Tibial nerve (tissue), 4 donors: ENCODE results near the gene SYT17. TPM values are rescaled to one million over a fixed set of nuclear protein-coding genes. Genes with fewer than 3 reads are reported as not detected.

Source experiments
- DNase-seq, 2 donors: peaks; one replicate each; pipeline ENCODE4 v3.0.0-alpha.2; 2019; ENCODE audit warnings: low spot score in 2 of 2
- H3K27ac ChIP-seq, 4 donors: fragments of 200-600 bp; sonication (generic) in 3 of 4; one replicate each; pipeline ENCODE4 v1.5.1; 2017 to 2019; ENCODE audit warnings: mild to moderate bottlenecking in 1 of 4
- H3K27me3 ChIP-seq, 2 donors: fragments of 200-600 bp; sonication (generic) in 1 of 2; one replicate each; pipeline versions ENCODE4 v1.5.1 to v1.6.0; 2017 to 2019
- H3K36me3 ChIP-seq, 3 donors: fragments of 200-600 bp; sonication (generic); one replicate each; pipeline ENCODE4 v1.5.1; 2018 to 2019
- H3K4me1 ChIP-seq, 4 donors: fragments of 200-600 bp; sonication (generic) in 3 of 4; one replicate each; pipeline ENCODE4 v1.5.1; 2017 to 2019
- H3K4me3 ChIP-seq, 4 donors: fragments of 200-600 bp; sonication (generic) in 3 of 4; one replicate each; pipeline ENCODE4 v1.5.1; 2017 to 2019; ENCODE audit warnings: mild to moderate bottlenecking in 1 of 4, moderate library complexity in 1 of 4
- H3K9me3 ChIP-seq, 4 donors: fragments of 200-600 bp; sonication (generic) in 3 of 4; one replicate each; pipeline ENCODE4 v1.5.1; 2017 to 2019
- EP300 ChIP-seq, 2 donors: sonication (generic); formaldehyde crosslinking; IDR thresholded peaks; one replicate each; pipeline ENCODE4 v1.6.1; 2017; ENCODE audit warnings: antibody characterized with exemption in 2 of 2, mild to moderate bottlenecking in 1 of 2
- POLR2A ChIP-seq, 2 donors: fragments of 450-650 bp; IDR thresholded peaks; one replicate each; pipeline ENCODE4 v1.6.1; 2017; ENCODE audit warnings: antibody characterized with exemption in 2 of 2, mild to moderate bottlenecking in 2 of 2, moderate library complexity in 2 of 2
- WGBS, 2 donors: methylation state at CpG; one replicate each; pipeline ENCODE4 v1.1.5; 2018; 5-methylcytosine and 5-hydroxymethylcytosine counted together
- total RNA-seq, 4 donors: library from RNA; depleted of rRNA; stranded (reverse); fragments of >200 nt; gene quantifications; one replicate each; pipeline ENCODE4 v1.1.0, GENCODE V29; 2016
- TF ChIP-seq, protein P1 (sequence below), 5 experiments: fragments of 200-600 bp in 3 of 5; fragments of 450-650 bp in 2 of 5; sonication (generic) in 3 of 5; IDR thresholded peaks; one replicate each; pipeline ENCODE4 v1.5.1; 2016 to 2019; ENCODE audit warnings: antibody characterized with exemption in 5 of 5, mild to moderate bottlenecking in 3 of 5, moderate library complexity in 2 of 5

SYT17 gene
- total RNA-seq, 4 donors from 2014 or later, result 8.1 to 33.9 (median 12.7) TPM

DNA sequence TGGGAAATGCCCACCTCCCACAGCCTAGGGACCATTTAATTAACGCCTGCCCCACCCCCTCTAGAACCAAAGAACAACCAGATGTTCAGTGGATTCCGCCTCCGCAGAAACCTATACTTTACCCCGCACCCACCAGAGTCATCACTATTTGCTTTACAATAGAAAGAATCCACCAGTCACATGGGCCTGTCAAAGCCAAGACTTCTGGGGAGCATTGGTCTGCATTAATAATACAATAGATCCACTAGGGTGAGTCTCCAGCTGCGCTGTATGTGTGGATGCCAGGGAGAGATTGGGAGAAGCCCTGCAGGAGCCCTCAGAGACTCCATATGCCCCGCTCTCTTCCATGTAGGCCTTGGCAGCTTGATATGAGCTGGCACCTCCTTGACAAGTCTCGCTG is 148.8 kb downstream of the SYT17 start:
- Histone ChIP-seq H3K4me3 (no peak overlapping the region), H3K36me3 (no peaks in the 10 kb centered on the region), H3K4me1 (no peaks in the 10 kb centered on the region), H3K27ac (no peak overlapping the region), H3K9me3 (peaks cover 0 to 5% (median 0%) of the 10 kb centered on the region in 4 donors), H3K27me3 (no peaks in the 10 kb centered on the region)
- no peak for DNase-seq
- whole genome bisulfite sequencing, 2 donors, result 34 to 41% methylated on average over 5 to 7 of the region's 7 CpGs
- no peak for TF ChIP-seq EP300 (IDR thresholded peaks at IDR 0.05)
- no peak for TF ChIP-seq POLR2A (IDR thresholded peaks at IDR 0.05)
- TF ChIP-seq, protein P1, sequence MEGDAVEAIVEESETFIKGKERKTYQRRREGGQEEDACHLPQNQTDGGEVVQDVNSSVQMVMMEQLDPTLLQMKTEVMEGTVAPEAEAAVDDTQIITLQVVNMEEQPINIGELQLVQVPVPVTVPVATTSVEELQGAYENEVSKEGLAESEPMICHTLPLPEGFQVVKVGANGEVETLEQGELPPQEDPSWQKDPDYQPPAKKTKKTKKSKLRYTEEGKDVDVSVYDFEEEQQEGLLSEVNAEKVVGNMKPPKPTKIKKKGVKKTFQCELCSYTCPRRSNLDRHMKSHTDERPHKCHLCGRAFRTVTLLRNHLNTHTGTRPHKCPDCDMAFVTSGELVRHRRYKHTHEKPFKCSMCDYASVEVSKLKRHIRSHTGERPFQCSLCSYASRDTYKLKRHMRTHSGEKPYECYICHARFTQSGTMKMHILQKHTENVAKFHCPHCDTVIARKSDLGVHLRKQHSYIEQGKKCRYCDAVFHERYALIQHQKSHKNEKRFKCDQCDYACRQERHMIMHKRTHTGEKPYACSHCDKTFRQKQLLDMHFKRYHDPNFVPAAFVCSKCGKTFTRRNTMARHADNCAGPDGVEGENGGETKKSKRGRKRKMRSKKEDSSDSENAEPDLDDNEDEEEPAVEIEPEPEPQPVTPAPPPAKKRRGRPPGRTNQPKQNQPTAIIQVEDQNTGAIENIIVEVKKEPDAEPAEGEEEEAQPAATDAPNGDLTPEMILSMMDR (IDR thresholded peaks at IDR 0.05), result no peak

Other genes with a start within 250 kb of the SYT17 start
- 100 to 1,000 TPM in 1 of 4 donors, 10 to 100 TPM in 3; 83.5 to 101 (median 89.4) TPM for gene SMG1, start 241.8 kb upstream of the SYT17 start, total RNA-seq
- gene TMC7, start 184.3 kb upstream of the SYT17 start, total RNA-seq, result 1 to 10 TPM; 3.3 to 8.1 (median 4.5) TPM
- gene COQ7, start 100.6 kb upstream of the SYT17 start, total RNA-seq, result 10 to 100 TPM; 12.7 to 19.8 (median 14.2) TPM
- 10 to 100 TPM; 51.3 to 68.7 (median 59.6) TPM for gene ITPRIPL2, start 54.3 kb upstream of the SYT17 start, total RNA-seq
- not detected for gene CLEC19A, start 117.5 kb downstream of the SYT17 start, total RNA-seq
- not detected for gene TMC5, start 249.6 kb downstream of the SYT17 start, total RNA-seq